BJ (cell line): ENCODE measurements around the gene RNF4. TPM values are rescaled to one million over a fixed set of nuclear protein-coding genes. Genes with fewer than 3 reads are reported as not detected.

Experiments
- CTCF ChIA-PET: fragments of 350-600 bp; formaldehyde crosslinking; extraction: SDS; loops from one replicate; lab custom pipeline; 2021; ENCODE audit warnings: antibody characterized with exemption, inconsistent platforms; lab: Yijun Ruan, JAX
- POLR2A ChIA-PET: fragments of 300-600 bp; sonication (Branson Sonifier 250); formaldehyde crosslinking; extraction: SDS; loops from one replicate; lab custom pipeline; 2021; ENCODE audit warnings: antibody characterized with exemption; lab: Charles Lee
- DNase-seq: peaks from one replicate; pipeline ENCODE4 v3.0.0-alpha.2; 2011; ENCODE audit warnings: low read depth
- H3K27me3 ChIP-seq: 2 replicates; pipeline ENCODE4 v1.6.0; 2011; ENCODE audit warnings: low read length; ENCODE audit not compliant: control insufficient read depth, insufficient read depth
- H3K36me3 ChIP-seq: 2 replicates; pipeline ENCODE4 v1.5.1; 2011; ENCODE audit warnings: low read length; ENCODE audit not compliant: control insufficient read depth, insufficient read depth
- H3K4me3 ChIP-seq: 2 replicates; pipeline ENCODE4 v1.5.1; 2011; ENCODE audit warnings: low read depth, mild to moderate bottlenecking, control low read depth, low read length
- CTCF ChIP-seq: IDR thresholded peaks from 2 replicates; pipeline ENCODE4 v1.5.1; 2011; ENCODE audit warnings: low read depth, mild to moderate bottlenecking, control low read depth, inconsistent platforms, low read length, moderate library complexity; ENCODE audit not compliant: insufficient read depth
- polyA plus RNA-seq: library from polyadenylated mRNA; depleted of rRNA; stranded (reverse); fragments of >200 nt; gene quantifications from 2 replicates; pipeline ENCODE4 v1.2.3, GENCODE V29; 2011

The RNF4 gene
- polyA plus RNA-seq, 1 experiment: 107 TPM

- CTCF ChIA-PET: interaction anchor here (0.6 kb wide), 1 partner anchor 57 kb away, joined by 3 read pairs; no protein-coding TSS in a partner anchor
- TF ChIP-seq CTCF: no peak
These were observed 18.7 kb downstream of the RNF4 start for GRCh38 chr4:2487632-2488031.

GRCh38 chr4:2489081-2489805 lies 20.3 kb downstream of the RNF4 start:
- CTCF ChIA-PET: no interaction called here
- no peak for DNase-seq
- no peaks in the 10 kb centered on the region for H3K27me3 ChIP-seq
- H3K4me3 ChIP-seq: no peak overlapping the region
- POLR2A ChIA-PET: no interaction called here
- H3K36me3 ChIP-seq: peaks cover 6% of the 10 kb centered on the region; the same call in 1 of the 2 replicates
- TF ChIP-seq CTCF: no peak

More at GRCh38 chr4:2487632-2488031, 18.7 kb downstream of the RNF4 start:
- H3K27me3 ChIP-seq: no peaks in the 10 kb centered on the region
- no peak overlapping the region for H3K4me3 ChIP-seq
- no peak for DNase-seq
- H3K36me3 ChIP-seq: peaks cover 6% of the 10 kb centered on the region; the same call in 1 of the 2 replicates
- POLR2A ChIA-PET: no interaction called here

- POLR2A ChIA-PET: no interaction called here
These were observed 21.1 kb downstream of the RNF4 start for GRCh38 chr4:2489841-2490552.

GRCh38 chr4:2492970-2493369 lies 24.1 kb downstream of the RNF4 start:
- no peak for DNase-seq
- no peak for TF ChIP-seq CTCF
- Histone ChIP-seq H3K4me3 (no peak overlapping the region), H3K27me3 (no peaks in the 10 kb centered on the region), H3K36me3 (peaks cover 15% of the 10 kb centered on the region)
- ChIA-PET POLR2A (no interaction called here), CTCF (interaction anchor here (1.1 to 1.3 kb wide), 2 partner anchors 9 to 18 kb away, joined by 3 read pairs; no protein-coding TSS in a partner anchor)

More at GRCh38 chr4:2489841-2490552, 21.1 kb downstream of the RNF4 start:
- no peak for DNase-seq
- H3K4me3 ChIP-seq: no peak overlapping the region
- peaks cover 8% of the 10 kb centered on the region; the same call in 1 of the 2 replicates for H3K36me3 ChIP-seq
- CTCF ChIA-PET: no interaction called here
- TF ChIP-seq CTCF: no peak
- no peaks in the 10 kb centered on the region for H3K27me3 ChIP-seq

GRCh38 chr4:2494992-2495391 lies 26.1 kb downstream of the RNF4 start:
- DNase-seq: no peak
- Histone ChIP-seq H3K4me3 (no peak overlapping the region), H3K27me3 (no peaks in the 10 kb centered on the region), H3K36me3 (peaks cover 16% of the 10 kb centered on the region)
- POLR2A ChIA-PET: no interaction called here
- CTCF ChIA-PET: no interaction called here
- no peak for TF ChIP-seq CTCF
